Lung (tissue), 12 donors: ENCODE data around the gene ALDH2. TPM values are rescaled to one million over a fixed set of nuclear protein-coding genes. Genes with fewer than 3 reads are reported as not detected.

Experiments
- ATAC-seq: fragments of 200-7000 bp; cut with Tn5 transposase; one replicate; pipeline ENCODE4 v1.9.1; 2020; ENCODE audit warnings: moderate number of reproducible peaks; ENCODE audit not compliant: insufficient read depth, low FRiP score
- DNase-seq, 3 donors: peaks; one replicate each; pipeline ENCODE4 v3.0.0-alpha.2; 2013 to 2017
- H3K27ac ChIP-seq, 2 donors: one replicate each; pipeline ENCODE4 v1.5.1; 2013; ENCODE audit warnings: mild to moderate bottlenecking in 2 of 2, moderate library complexity in 2 of 2, control low read depth in 1 of 2, inconsistent platforms in 1 of 2, low read depth in 1 of 2, low read length in 1 of 2
- H3K27me3 ChIP-seq, 3 donors: one replicate each; pipeline ENCODE4 v1.5.1; 2013; ENCODE audit warnings: low read length in 2 of 3; ENCODE audit not compliant: control insufficient read depth in 3 of 3, insufficient read depth in 3 of 3
- H3K36me3 ChIP-seq, 4 donors: one replicate each; pipeline ENCODE4 v1.5.1; 2013; ENCODE audit warnings: low read length in 4 of 4, mild to moderate bottlenecking in 1 of 4, moderate library complexity in 1 of 4; ENCODE audit not compliant: control insufficient read depth in 4 of 4, insufficient read depth in 4 of 4
- H3K4me1 ChIP-seq, 5 donors: one replicate each; pipeline ENCODE4 v1.5.1; 2013; ENCODE audit warnings: low read length in 5 of 5, mild to moderate bottlenecking in 2 of 5, moderate library complexity in 1 of 5; ENCODE audit not compliant: control insufficient read depth in 5 of 5, insufficient read depth in 5 of 5
- H3K4me3 ChIP-seq: one replicate; pipeline ENCODE4 v1.5.1; 2013; ENCODE audit warnings: mild to moderate bottlenecking, control low read depth, moderate library complexity
- H3K9ac ChIP-seq, 2 donors: one replicate each; pipeline ENCODE4 v1.5.1; 2013; ENCODE audit warnings: low read length in 2 of 2, control low read depth in 1 of 2; ENCODE audit not compliant: insufficient read depth in 1 of 2
- H3K9me3 ChIP-seq, 4 donors: one replicate each; pipeline ENCODE4 v1.5.1; 2013; ENCODE audit warnings: low read length in 3 of 4, mild to moderate bottlenecking in 1 of 4, moderate library complexity in 1 of 4; ENCODE audit not compliant: control insufficient read depth in 4 of 4, insufficient read depth in 3 of 4
- CTCF ChIP-seq: IDR thresholded peaks from 2 replicates; pipeline ENCODE4 v1.5.1; 2012; ENCODE audit warnings: mild to moderate bottlenecking; ENCODE audit errors: control extremely low read depth, extremely low read depth
- WGBS, 2 donors: extraction: QIAGEN DNeasy Blood & Tissue Kit; methylation state at CpG; one replicate each; pipeline ENCODE4 v1.1.7; 2013; 5-methylcytosine and 5-hydroxymethylcytosine counted together
- polyA plus RNA-seq, 2 donors: library from polyadenylated mRNA; stranded (reverse); fragments of 200-250 nt; gene quantifications; one replicate each; pipeline ENCODE4 v1.2.1, GENCODE V29; 2013
- total RNA-seq, 2 donors: library from RNA; depleted of rRNA in 1 of 2; stranded (reverse); fragments of >200 nt in 1 of 2; gene quantifications; one replicate each; pipeline ENCODE4 v1.2.1, GENCODE V29; 2014 to 2021
- donor health status: control.
- donor health status: control.
- donor health status: Bipolar disorder and iron deficiency.
- donor health status: healthy.
- donor health status: DM: yes; HTN: yes; CAD: no.

ALDH2 gene
- total and polyA plus RNA-seq, 4 donors, result 48.5 to 324 (median 158) TPM

DNA sequence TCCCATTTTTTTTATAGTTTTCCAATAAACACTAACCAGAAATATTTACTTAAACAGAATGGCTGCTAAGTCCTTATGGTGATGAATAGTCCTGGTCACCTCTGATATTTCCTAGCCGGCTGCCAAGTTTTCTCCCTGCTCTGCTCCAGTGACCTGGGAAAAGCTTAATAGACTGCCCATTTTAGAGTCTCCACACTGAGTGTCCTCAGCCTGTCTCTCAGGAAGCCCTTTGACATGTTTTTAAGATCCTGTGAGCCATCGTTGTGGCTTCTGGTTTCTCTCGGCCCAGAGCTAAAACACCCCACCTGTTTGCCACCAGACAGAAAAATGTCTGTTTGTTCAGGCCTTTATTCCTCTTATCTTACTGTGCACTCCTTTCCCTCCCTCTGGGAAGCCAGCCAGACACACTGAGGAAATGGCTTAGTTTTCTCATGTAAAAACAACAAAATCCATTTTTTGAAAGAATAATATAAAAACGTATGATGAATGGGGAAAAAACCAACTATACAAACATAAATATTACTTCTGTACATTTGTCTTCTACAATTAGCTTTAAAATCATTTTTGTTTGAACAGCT is 25.4 kb upstream of the ALDH2 start:
- Histone ChIP-seq H3K36me3 (peaks cover 8 to 31% (median 22%) of the 10 kb centered on the region in 4 donors), H3K4me3 (no peak overlapping the region), H3K27me3 (no peaks in the 10 kb centered on the region), H3K4me1 (peaks cover 0 to 10% (median 0%) of the 10 kb centered on the region in 5 donors), H3K27ac (peak overlapping the region in 1 of 2 donors; percentile 49), H3K9me3 (peaks cover 0 to 1% (median 0%) of the 10 kb centered on the region in 4 donors), H3K9ac (no peak overlapping the region)
- no peak for TF ChIP-seq CTCF
- DNase-seq (peak in 2 of 3 donors; percentile 8 to 28), ATAC-seq (no peak)
- WGBS, 2 donors, result 22 to 36% methylated on average over 4 of the region's 4 CpGs

DNA sequence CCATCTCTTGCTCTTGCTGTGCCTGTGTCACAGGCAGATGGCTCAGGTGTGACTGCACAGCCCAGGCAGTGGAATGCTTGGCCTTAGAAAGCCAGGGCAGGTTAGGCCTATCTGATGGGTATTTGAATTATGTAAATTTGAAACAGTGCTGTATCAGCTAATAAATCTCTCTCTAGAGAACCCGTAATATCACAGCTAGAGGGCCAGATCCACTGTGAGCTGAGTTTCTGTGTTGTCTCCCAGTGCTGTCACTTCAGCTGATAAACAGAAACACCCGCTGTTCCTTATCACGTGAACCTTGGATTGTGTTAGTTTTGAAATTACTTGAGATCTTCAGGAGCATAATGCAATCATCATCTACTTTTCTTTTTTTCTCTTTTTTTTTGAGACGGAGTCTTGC is 21.5 kb upstream of the ALDH2 start:
- Histone ChIP-seq H3K4me1 (peaks cover 0 to 10% (median 0%) of the 10 kb centered on the region in 5 donors), H3K27ac (no peak overlapping the region), H3K27me3 (no peaks in the 10 kb centered on the region), H3K9ac (no peak overlapping the region), H3K36me3 (peaks cover 7 to 32% (median 15%) of the 10 kb centered on the region in 4 donors), H3K4me3 (no peak overlapping the region), H3K9me3 (peaks cover 0 to 1% (median 0%) of the 10 kb centered on the region in 4 donors)
- TF ChIP-seq CTCF, result no peak
- DNase-seq (no peak), ATAC-seq (no peak)
- 90 to 94% methylated on average over 4 of the region's 4 CpGs for WGBS, 2 donors

DNA sequence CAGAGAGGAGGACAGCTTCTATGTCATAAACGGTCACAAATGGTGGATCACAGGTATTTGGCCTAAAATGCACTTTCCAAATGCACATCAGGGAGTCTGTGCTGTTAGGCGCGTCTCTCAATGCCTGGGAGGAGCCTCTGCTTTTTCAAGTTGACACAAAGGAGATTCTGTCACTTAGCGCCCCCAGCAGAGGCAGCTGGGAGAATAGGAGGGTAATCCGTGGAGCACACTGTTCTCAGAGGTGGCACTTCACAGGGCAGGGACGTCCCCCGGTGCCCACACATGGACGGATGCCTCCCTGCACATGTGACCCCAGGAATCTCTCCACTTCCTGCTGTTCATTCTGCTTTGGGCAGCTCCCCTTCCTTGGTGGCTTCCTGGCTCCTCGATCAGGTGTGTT is 19.4 kb upstream of the ALDH2 start:
- no peak for ATAC-seq
- no peak for DNase-seq
- H3K27ac ChIP-seq, result no peak overlapping the region
- WGBS, 2 donors, result 83 to 87% methylated on average over 9 of the region's 9 CpGs
- H3K9ac ChIP-seq, result no peak overlapping the region
- peaks cover 0 to 1% (median 0%) of the 10 kb centered on the region in 4 donors for H3K9me3 ChIP-seq
- no peak for TF ChIP-seq CTCF
- H3K36me3 ChIP-seq, result peaks cover 7 to 32% (median 15%) of the 10 kb centered on the region in 4 donors
- H3K4me1 ChIP-seq, result peaks cover 0 to 3% (median 0%) of the 10 kb centered on the region in 5 donors
- H3K27me3 ChIP-seq, result no peaks in the 10 kb centered on the region
- no peak overlapping the region for H3K4me3 ChIP-seq
